ENCODE results near the gene NDOR1.
A peak's percentile ranks its signal among the peaks of the same experiment; 100 is the strongest.

The NDOR1 gene

GRCh38 chr9:137183980-137184595, 21.4 kb upstream of the NDOR1 start:
- DNase-seq, result no peak

DNA sequence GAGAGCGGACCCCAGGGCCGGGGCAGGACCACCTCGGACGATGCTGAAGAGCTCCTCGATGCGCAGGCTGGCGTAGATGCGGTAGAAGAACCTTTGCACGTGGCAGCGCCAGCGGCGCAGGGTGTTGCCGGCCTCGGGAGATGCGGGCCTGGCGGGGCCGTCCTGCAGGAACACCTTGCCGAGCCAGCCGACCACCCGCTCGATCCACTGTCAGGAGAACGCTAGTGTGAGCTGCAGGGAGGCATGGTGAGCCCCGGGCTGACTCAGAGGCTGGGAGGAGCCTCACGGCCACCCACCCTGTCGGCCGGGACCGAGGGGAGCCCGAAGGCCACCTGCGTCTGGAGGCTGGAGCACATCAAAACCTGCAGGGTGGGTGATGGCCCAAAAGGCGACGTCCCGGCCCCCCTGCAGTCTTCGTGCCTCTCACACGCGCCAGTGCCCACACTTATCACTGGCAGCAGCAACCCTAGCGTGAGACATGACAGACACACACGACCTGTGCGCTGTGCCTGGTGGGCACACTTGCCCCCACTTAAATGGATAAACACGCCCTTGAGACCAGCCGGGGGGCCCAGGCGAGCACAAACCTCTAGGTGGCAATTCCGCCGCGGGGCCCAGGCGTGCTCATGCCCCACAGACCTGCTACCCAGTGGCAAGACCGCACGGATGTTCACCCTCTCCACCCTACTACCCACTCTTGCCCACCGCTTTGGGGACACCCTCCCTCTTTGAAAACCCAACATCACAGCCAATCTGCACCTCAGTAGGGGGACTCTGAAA, 20.4 kb upstream of the NDOR1 start:
- no peak for DNase-seq

GRCh38 chr9:137185921-137186320, 19.6 kb upstream of the NDOR1 start:
- no peak for DNase-seq

GRCh38 chr9:137186385-137186784, 19.1 kb upstream of the NDOR1 start:
- DNase-seq, result no peak

GRCh38 chr9:137187386-137187785, 18.1 kb upstream of the NDOR1 start:
- no peak for DNase-seq

- no peak for DNase-seq
Measured at GRCh38 chr9:137188086-137188489, 17.4 kb upstream of the NDOR1 start.

DNA sequence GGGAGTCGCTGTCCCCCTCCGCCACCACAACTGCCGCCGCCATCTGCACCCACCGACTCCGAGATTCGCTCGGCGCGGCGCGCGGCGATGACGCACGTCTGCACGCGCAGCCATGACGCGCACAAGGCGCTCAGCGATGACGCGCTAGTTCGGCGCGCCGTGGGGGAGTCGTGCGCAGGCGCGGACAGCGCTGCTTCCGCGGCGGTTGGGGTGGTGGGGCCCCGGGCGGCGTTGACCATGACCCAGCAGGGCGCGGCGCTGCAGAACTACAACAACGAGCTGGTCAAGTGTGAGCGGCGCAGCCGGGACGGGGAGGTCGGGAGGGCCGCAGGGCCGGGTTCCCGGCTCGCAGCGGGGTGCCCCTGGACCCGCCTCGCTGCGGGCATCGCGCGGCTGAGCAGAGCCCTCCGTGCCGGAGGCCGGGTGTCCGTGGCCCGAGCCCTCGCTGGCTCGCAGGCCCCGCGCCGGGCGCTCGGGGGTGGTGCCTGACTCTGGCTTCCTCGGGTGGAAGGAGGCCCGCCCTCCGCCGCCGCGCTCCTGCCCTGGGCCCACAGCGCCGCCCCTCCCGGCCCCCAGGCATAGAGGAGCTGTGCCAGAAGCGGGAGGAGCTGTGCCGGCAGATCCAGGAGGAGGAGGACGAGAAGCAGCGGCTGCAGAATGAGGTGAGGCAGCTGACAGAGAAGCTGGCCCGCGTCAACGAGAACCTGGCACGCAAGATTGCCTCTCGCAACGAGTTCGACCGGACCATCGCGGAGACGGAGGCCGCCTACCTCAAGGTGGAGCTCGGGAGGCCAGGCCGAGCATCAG, 16.8 kb upstream of the NDOR1 start, which contains the start of the genes ANAPC2 and SSNA1:
ANAPC2 (minus strand) TSS at position 71 of the 807 bp plus-strand sequence; CDS start at position 43, 28 bp downstream.
SSNA1 (plus strand) TSS at position 187 of the 807 bp plus-strand sequence; CDS start at position 238, 51 bp downstream.
- DNase-seq, result peak; percentile 94

DNA sequence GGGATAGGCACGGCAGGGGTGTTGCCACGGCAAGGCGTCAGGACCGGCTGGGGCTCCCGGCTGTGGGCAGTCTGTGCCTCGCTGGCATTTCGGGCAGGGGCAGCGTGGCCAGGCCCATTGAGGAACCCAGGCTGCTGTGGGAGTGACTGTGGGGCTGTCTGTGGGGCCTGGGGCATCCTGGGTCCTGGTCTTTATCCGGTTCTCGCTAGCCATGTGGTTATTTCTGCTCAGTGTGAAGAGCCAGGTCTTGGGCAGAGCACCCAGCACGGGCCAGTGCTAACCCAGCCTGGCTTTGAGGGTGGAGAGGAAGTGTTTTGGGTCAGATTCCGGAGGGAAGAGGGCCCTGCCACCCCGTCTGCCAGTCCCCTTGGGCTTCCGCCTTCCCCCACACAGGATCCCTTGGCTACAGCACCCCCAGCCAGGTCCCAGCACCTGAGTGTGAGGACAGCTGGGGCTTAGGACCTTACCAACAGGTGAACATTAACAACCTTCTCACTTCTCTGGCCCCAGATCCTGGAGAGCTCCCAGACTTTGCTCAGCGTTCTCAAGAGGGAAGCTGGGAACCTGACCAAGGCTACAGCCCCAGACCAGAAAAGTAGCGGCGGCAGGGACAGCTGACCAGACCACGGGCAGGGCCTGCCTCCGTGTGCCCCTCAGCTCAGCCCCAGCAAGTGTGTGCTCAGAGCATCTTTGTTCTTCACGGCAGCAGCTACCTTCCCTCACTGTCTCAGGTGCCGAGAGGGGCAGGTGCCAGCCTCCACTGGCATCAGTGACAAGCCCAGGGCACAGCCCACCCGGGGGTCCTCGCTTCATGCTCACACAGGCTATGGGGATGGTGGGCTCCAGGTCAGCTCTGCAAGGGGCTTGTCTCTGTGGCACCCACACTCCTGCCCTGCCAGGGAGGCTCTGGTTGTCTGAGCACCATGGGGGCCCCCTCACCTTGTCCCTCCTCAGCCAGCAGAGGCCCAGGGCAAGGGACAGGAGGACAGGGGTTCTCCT, 15.9 kb upstream of the NDOR1 start:
- no peak for DNase-seq

DNA sequence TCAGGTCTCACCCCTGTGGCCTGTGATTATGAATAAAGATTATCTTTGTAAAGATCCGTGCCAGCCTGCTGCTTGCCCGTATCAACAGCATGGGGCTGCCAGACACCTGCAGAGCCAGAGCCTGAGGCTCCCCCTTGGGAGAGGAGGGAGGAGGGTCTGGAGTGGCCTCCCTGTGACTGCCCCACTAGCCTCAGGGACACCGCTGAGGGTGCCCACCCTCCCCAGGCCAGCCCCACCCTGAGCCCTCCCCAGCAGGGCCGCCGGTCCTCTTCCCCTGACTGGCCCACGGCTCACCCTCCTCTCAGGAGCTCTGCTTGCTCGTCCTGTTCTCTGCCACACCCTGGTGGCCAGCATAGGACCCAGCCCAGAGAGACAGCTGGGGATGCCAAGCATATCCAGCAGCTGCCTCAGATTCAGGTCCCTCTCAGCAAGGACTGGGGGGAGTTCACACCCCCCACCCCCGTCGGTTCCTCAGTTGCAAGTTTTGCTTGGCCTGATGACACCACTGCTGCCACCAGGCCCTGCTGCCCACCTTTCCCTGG, 15.1 kb upstream of the NDOR1 start:
- DNase-seq, result no peak

- DNase-seq, result no peak
Measured at GRCh38 chr9:137191245-137191644, 14.3 kb upstream of the NDOR1 start.

DNA sequence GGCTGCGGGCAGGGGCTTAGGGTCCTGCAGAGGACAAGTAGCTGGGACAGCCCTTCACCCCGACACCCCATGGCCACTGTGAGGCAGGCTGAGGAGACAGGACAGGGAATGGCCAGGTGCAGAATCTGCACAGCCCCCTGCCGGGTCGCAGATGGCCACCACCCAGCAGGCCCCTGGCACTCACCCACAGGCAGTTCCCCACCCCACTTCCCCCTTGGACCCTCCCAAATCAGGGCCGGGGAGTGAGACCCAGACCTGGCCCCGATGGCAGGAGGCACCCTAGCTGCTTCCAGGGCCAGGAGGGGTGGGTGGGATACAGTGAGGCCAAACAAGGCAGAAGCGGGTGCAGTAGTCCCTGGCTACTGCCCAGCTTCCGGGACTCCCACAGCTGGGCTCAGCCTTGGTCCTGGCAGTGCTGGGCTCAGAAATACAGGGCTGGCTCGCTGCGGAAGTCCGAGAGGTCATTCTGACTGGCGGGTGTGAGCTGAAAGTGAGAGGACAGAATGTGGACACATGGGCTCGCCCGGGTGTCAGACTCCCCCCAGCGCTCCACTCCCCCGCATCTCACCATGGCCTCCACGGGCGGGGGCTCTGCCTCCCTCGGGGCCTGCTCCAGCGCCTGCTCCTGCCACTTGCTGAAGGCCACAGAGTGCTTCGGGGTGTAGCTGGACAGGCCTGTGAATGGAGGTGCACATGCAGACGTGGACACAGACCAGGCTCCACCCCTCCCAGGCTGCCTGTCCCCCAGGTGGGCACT, 13.6 kb upstream of the NDOR1 start:
- DNase-seq, result no peak

DNA sequence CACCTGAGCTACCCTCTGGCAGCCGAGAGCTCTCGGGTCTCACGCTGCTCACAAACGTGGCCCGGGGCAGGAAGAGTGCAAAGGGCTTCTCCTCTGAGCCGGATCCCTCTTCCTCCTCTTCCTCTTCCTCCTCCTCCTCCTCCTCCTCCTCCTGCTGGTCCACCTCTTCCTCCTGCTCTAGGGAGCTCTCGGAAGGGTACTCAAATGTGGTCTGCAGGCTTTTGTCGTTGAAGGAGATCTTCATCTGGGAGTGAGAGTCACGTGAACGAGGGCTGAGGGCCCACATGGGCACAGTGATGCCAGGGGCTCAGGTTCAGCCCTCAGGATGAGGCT, 13.1 kb upstream of the NDOR1 start:
- no peak for DNase-seq

GRCh38 chr9:137192859-137193258, 12.6 kb upstream of the NDOR1 start:
- DNase-seq, result no peak

GRCh38 chr9:137193771-137194170, 11.7 kb upstream of the NDOR1 start:
- DNase-seq, result no peak

DNA sequence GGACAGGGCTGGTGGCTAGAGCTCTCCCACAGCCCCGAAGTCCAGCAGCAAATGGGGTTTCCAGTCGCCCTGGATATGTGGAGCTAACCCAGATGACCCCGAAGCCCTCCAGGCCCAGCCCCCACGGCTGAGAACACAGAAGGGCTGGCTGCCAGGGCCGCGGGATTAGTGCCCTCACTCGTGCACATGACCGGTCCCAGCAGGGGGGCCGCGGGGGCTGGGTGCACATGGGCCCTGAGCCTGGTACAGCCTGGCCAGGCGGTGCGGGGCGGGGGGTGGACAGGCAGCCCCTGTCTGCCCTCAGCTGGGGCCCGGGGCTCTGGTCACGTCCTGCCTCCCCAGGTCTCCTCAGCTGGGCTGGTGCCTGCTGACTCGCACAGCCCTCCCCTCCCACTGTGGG, 11.1 kb upstream of the NDOR1 start:
- no peak for DNase-seq

- DNase-seq, result no peak
Measured at GRCh38 chr9:137194909-137195308, 10.6 kb upstream of the NDOR1 start.

GRCh38 chr9:137195525-137196220, 9.8 kb upstream of the NDOR1 start:
- no peak for DNase-seq

DNA sequence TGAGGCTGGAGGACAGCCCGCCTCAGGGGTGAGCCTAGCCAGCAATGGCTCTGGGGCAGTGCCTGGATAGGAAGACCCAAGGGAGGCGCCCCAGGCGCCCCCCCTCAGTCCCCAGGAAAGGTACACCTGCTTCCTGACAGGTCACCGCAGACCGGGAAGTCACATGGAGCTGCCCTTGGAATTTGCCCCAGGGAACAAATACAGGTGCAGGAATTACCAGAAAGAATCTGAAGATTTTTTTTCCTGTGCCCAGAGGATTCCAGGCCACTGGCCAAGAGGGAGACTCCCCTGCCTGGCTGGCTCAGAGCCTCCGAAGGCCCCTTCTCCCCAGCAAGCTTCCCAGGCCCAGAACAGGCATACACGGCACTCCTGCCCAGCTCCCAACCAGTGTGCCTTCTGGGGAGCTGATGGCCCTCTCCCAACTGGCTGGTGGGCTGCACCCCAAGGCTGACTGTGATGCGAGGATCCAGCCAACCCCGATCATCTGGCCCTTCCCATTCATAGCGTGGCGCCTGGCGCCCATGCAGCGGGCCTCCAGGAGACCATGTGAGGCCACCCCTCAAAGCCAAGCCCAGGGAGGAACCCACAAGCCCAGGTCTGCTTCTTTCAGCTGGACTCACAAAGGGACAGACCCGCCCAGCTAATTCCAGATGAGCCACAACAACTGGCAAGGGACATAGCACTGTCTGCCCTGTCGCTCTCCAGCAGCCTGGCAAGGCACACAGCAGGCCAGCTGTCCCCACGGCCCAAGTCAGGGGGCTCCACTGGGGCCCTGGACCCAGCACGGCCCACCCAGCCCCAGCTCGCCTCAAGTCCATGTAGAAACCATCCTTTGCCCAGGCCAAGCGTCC, 7.2 kb upstream of the NDOR1 start:
- DNase-seq, result no peak

- DNase-seq, result no peak
Measured at GRCh38 chr9:137198902-137199283, 6.6 kb upstream of the NDOR1 start.

All from stimulated activated CD4-positive, alpha-beta T cell treated with anti-CD3 and anti-CD28 coated beads, Interleukin-12 subunit alpha, Interleukin-12 subunit beta, amount 100 ng/mL, for 4 hours (primary cell).